GM23338 (cell line): ENCODE measurements around the gene LRRN4. TPM values are rescaled to one million over a fixed set of nuclear protein-coding genes. Genes with fewer than 3 reads are reported as not detected.

ENCODE experiments used
- ATAC-seq: fragments of 200-7000 bp; cut with Tn5 transposase; 3 replicates; pipeline ENCODE4 v1.9.1; 2020
- DNase-seq: peaks from one replicate; pipeline ENCODE4 v3.0.0-alpha.2; 2015; ENCODE audit warnings: low spot score
- H2AFZ ChIP-seq: fragments of 200-600 bp; sonication (generic); 2 replicates; pipeline ENCODE4 v1.8.0; 2016; ENCODE audit warnings: antibody characterized with exemption, mild to moderate bottlenecking, moderate library complexity
- H3F3A ChIP-seq: fragments of 200-600 bp; sonication (generic); replicated peaks from 2 replicates; pipeline ENCODE4 v1.8.0; 2017; ENCODE audit warnings: antibody characterized with exemption, mixed run types, low read depth
- H3K27ac ChIP-seq: fragments of 200-600 bp; sonication (generic); 2 replicates; pipeline ENCODE4 v1.6.1; 2016; ENCODE audit warnings: low read depth
- H3K27me3 ChIP-seq: fragments of 200-600 bp; sonication (generic); 2 replicates; pipeline ENCODE4 v1.8.0; 2016; ENCODE audit warnings: mild to moderate bottlenecking, mixed run types, moderate library complexity; ENCODE audit not compliant: insufficient read depth
- H3K36me3 ChIP-seq: fragments of 200-600 bp; sonication (generic); 2 replicates; pipeline ENCODE4 v1.8.0; 2016; ENCODE audit warnings: mild to moderate bottlenecking; ENCODE audit not compliant: insufficient read depth
- H3K4me1 ChIP-seq: fragments of 200-600 bp; sonication (generic); 2 replicates; pipeline ENCODE4 v1.8.0; 2016; ENCODE audit warnings: mild to moderate bottlenecking, moderate library complexity; ENCODE audit not compliant: insufficient read depth
- H3K4me2 ChIP-seq: fragments of 200-600 bp; sonication (generic); 2 replicates; pipeline ENCODE4 v1.7.1; 2017; ENCODE audit warnings: mixed run types
- H3K4me3 ChIP-seq: fragments of 200-600 bp; sonication (generic); 2 replicates; pipeline ENCODE4 v1.6.1; 2016; ENCODE audit warnings: mixed run types
- H3K79me2 ChIP-seq: fragments of 200-600 bp; sonication (generic); replicated peaks from 2 replicates; pipeline ENCODE4 v1.8.0; 2017; ENCODE audit warnings: mild to moderate bottlenecking; ENCODE audit not compliant: insufficient read depth
- H3K9me2 ChIP-seq: fragments of 200-600 bp; sonication (generic); 2 replicates; pipeline ENCODE4 v1.8.0; 2017; ENCODE audit not compliant: insufficient read depth
- H4K20me1 ChIP-seq: fragments of 200-600 bp; sonication (generic); replicated peaks from 2 replicates; pipeline ENCODE4 v1.8.0; 2017; ENCODE audit warnings: mild to moderate bottlenecking; ENCODE audit not compliant: insufficient read depth
- H3K27ac Mint-ChIP-seq: 2 replicates; pipeline ENCODE4 v1.8.0; 2020; ENCODE audit warnings: inconsistent platforms, mild to moderate bottlenecking, moderate library complexity, mixed read lengths
- H3K27me3 Mint-ChIP-seq: 3 replicates; pipeline ENCODE4 v1.8.0; 2022; ENCODE audit warnings: low read depth, mild to moderate bottlenecking, moderate library complexity, mixed read lengths, inconsistent platforms; ENCODE audit not compliant: insufficient read depth, poor library complexity
- H3K36me3 Mint-ChIP-seq: 3 replicates; pipeline ENCODE4 v1.8.0; 2021; ENCODE audit warnings: low read depth, mild to moderate bottlenecking, inconsistent platforms, moderate library complexity, mixed read lengths
- H3K4me1 Mint-ChIP-seq: 3 replicates; pipeline ENCODE4 v1.8.0; 2020; ENCODE audit warnings: mild to moderate bottlenecking, inconsistent platforms, mixed read lengths
- H3K4me3 Mint-ChIP-seq: 3 replicates; pipeline ENCODE4 v1.8.0; 2021; ENCODE audit warnings: moderate library complexity, mild to moderate bottlenecking, inconsistent platforms, mixed read lengths
- H3K9me3 Mint-ChIP-seq: 3 replicates; pipeline ENCODE4 v1.8.0; 2020; ENCODE audit warnings: moderate library complexity, mild to moderate bottlenecking, inconsistent platforms, mixed read lengths
- JUNB ChIP-seq: IDR thresholded peaks from one replicate; pipeline ENCODE4 v1.6.1; 2016; ENCODE audit warnings: antibody characterized with exemption; ENCODE audit not compliant: unreplicated experiment
- NANOG ChIP-seq: IDR thresholded peaks from 2 replicates; pipeline ENCODE4 v1.6.1; 2016; ENCODE audit warnings: antibody characterized with exemption, borderline replicate concordance
- POLR2AphosphoS5 ChIP-seq: IDR thresholded peaks from 2 replicates; pipeline ENCODE4 v1.6.1; 2016; ENCODE audit warnings: antibody characterized with exemption, low read depth
- STAT1 ChIP-seq: IDR thresholded peaks from one replicate; pipeline ENCODE4 v1.6.1; 2016; ENCODE audit warnings: antibody characterized with exemption; ENCODE audit not compliant: unreplicated experiment
- ZNF462 ChIP-seq: fragments of 250-450 bp; sonication (Bioruptor Pico); IDR thresholded peaks from 2 replicates; pipeline ENCODE4 v1.5.0; 2020; ENCODE audit warnings: mild to moderate bottlenecking, moderate library complexity
- polyA plus RNA-seq: library from polyadenylated mRNA; unstranded; fragments of >200 nt; fragmentation: Nextera tagmentation; extraction: Ambion mirVana; gene quantifications from 2 replicates; pipeline ENCODE4 v1.2.1, GENCODE V29; 2016
- total RNA-seq: library from RNA; depleted of rRNA; stranded (reverse); fragments of >200 nt; shearing (Covaris generic); gene quantifications from 2 replicates; pipeline ENCODE4 v1.2.3, GENCODE V29; 2014

Gene LRRN4
- total and polyA plus RNA-seq, 2 experiments from 2014 or later, result 0.21 to 2.2 TPM

- TF ChIP-seq ZNF462 (CRISPR knock-in tag), result no peak
Observed at GRCh38 chr20:6067763-6068318, 14.0 kb upstream of the LRRN4 start (continued).

GRCh38 chr20:6066582-6066981 is 12.7 kb upstream of the LRRN4 start:
- H3K4me3 ChIP-seq, result no peak overlapping the region
- H3K27me3 ChIP-seq, result no peaks in the 10 kb centered on the region
- ATAC-seq, result no peak
- H3K36me3 ChIP-seq, result no peaks in the 10 kb centered on the region
- Mint-ChIP-seq H3K4me3 (no peak overlapping the region), H3K27ac (no peak overlapping the region), H3K9me3 (no peaks in the 10 kb centered on the region; the same call in 2 of the 3 replicates), H3K27me3 (peaks cover 4% of the 10 kb centered on the region), H3K4me1 (no peaks in the 10 kb centered on the region), H3K36me3 (no peaks in the 10 kb centered on the region)
- H3K4me2 ChIP-seq, result no peak overlapping the region
- H3K27ac ChIP-seq, result no peak overlapping the region
- H3K4me1 ChIP-seq, result no peaks in the 10 kb centered on the region
- H3F3A ChIP-seq, result no peaks in the 10 kb centered on the region
- no peak overlapping the region for H2AFZ ChIP-seq
- no peaks in the 10 kb centered on the region for H3K79me2 ChIP-seq
- H4K20me1 ChIP-seq, result no peaks in the 10 kb centered on the region
- no peaks in the 10 kb centered on the region for H3K9me2 ChIP-seq
- TF ChIP-seq POLR2AphosphoS5, result no peak
- no peak for TF ChIP-seq NANOG
- no peak for TF ChIP-seq JUNB
- no peak for DNase-seq

- no peak for TF ChIP-seq STAT1
- no peak for TF ChIP-seq ZNF462 (CRISPR knock-in tag)
- Histone ChIP-seq H3K9me2 (no peaks in the 10 kb centered on the region), H2AFZ (no peak overlapping the region), H3K27ac (no peak overlapping the region), H3K36me3 (no peaks in the 10 kb centered on the region), H3K79me2 (no peaks in the 10 kb centered on the region), H3K4me3 (no peak overlapping the region), H3K4me2 (no peak overlapping the region), H3K27me3 (no peaks in the 10 kb centered on the region), H3K4me1 (no peaks in the 10 kb centered on the region), H4K20me1 (no peaks in the 10 kb centered on the region), H3F3A (no peaks in the 10 kb centered on the region)
- no peak overlapping the region for H3K27ac Mint-ChIP-seq
- H3K9me3 Mint-ChIP-seq, result no peaks in the 10 kb centered on the region; the same call in 2 of the 3 replicates
- no peaks in the 10 kb centered on the region for H3K4me1 Mint-ChIP-seq
- ATAC-seq, result no peak
- no peak for DNase-seq
- H3K36me3 Mint-ChIP-seq, result no peaks in the 10 kb centered on the region
- no peak overlapping the region for H3K4me3 Mint-ChIP-seq
- H3K27me3 Mint-ChIP-seq, result peaks cover 3% of the 10 kb centered on the region
Observed at GRCh38 chr20:6061544-6061943, 7.7 kb upstream of the LRRN4 start.
